Nasal cavity respiratory epithelium epithelial cell of viscerocranial mucosa (primary cell): ENCODE data around the gene PMCH. TPM values are rescaled to one million over a fixed set of nuclear protein-coding genes. Genes with fewer than 3 reads are reported as not detected.

Source experiments
- total RNA-seq: library from RNA; depleted of rRNA; stranded (reverse); fragments of >200 nt; gene quantifications from 2 replicates; pipeline ENCODE4 v1.2.3, GENCODE V29; 2014

The PMCH gene, protein sequence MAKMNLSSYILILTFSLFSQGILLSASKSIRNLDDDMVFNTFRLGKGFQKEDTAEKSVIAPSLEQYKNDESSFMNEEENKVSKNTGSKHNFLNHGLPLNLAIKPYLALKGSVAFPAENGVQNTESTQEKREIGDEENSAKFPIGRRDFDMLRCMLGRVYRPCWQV
- not detected in 2 replicates for total RNA-seq

GRCh38 chr12:102197789-102198188 is at the start of gene PMCH:
Gene PMCH (minus strand): TSS chr12:102197833. CDS start chr12:102197770, 63 bp downstream.

Other genes with a start within 250 kb of the PMCH start
- 46.3 and 61.9 TPM in 2 replicates for gene WASHC3, start 135.8 kb downstream of the PMCH start, total RNA-seq
- 21.5 and 38.8 TPM in 2 replicates for gene NUP37, start 77.7 kb downstream of the PMCH start, total RNA-seq
- 1.4 and 1.7 TPM in 2 replicates for gene PARPBP, start 77.7 kb downstream of the PMCH start, total RNA-seq